Activated T-cell treated with anti-CD3 and anti-CD28 coated beads, Interleukin-2, amount 50 U/mL, for 24 hours (primary cell): Measurements from ENCODE around the gene MRPS21.
A peak's percentile ranks its signal among the peaks of the same experiment; 100 is the strongest.

Experiments
- DNase-seq: peaks from one replicate; pipeline ENCODE4 v3.0.0-alpha.2; 2020
- H3K27ac Mint-ChIP-seq: 2 replicates; pipeline ENCODE4 v1.8.0; 2020; ENCODE audit warnings: mild to moderate bottlenecking, mixed read lengths
- H3K27me3 Mint-ChIP-seq: 2 replicates; pipeline ENCODE4 v1.8.0; 2020; ENCODE audit warnings: mixed read lengths
- H3K36me3 Mint-ChIP-seq: 2 replicates; pipeline ENCODE4 v1.8.0; 2020; ENCODE audit warnings: low read depth, mixed read lengths
- H3K4me1 Mint-ChIP-seq: 2 replicates; pipeline ENCODE4 v1.8.0; 2020; ENCODE audit warnings: low read depth, mixed read lengths
- H3K4me3 Mint-ChIP-seq: 2 replicates; pipeline ENCODE4 v1.8.0; 2020; ENCODE audit warnings: mild to moderate bottlenecking, moderate library complexity, mixed read lengths
- H3K9me3 Mint-ChIP-seq: 2 replicates; pipeline ENCODE4 v1.8.0; 2020; ENCODE audit warnings: mixed read lengths

Gene MRPS21

DNA sequence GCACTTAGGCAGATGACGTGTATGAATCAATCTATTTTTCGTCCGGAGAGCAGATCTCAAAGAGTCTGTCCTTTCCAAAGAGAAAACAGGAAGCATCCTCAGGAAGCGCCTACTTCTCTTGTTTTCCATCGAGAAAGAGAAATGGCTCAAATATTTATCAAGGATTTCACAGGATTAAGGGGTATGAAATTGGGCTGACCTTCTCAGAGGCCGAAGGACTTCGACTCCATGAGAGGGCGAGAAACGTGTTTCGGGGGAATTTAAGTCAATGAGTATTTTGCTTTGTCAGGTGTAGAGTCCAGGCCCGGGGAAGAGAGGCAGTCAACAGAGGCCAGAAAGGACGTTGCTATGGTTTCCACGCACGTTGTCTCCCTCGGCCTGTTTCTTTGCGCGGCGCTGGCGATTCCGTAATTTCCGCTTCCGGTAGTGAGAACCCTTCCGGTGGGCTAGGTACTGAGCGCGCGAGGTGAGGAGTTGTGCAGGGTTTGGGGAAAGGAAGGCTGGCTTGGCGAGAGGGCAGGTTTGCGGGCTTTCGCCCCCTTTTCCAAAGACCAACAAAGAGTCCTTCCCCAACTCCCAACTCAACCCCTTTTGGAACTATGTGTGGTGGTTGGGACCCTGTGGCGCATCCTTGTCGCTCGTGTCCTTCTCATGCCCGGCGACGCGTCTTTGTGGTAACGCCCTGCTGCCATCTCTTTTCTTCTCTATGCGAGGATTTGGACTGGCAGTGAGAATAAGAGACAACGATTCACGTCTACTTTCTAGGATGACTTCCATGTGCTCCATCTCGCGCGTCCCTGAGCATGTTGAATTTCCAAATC is at the start of gene MRPS21:
Gene MRPS21 (plus strand): TSS at position 429 of the 821 bp plus-strand sequence. CDS start 506 bp downstream, outside the sequence.
- peak; percentile 89 for DNase-seq
- Mint-ChIP-seq H3K27me3 (no peaks in the 10 kb centered on the region), H3K27ac (peak within 1 kb of the TSS; percentile 98)

DNA sequence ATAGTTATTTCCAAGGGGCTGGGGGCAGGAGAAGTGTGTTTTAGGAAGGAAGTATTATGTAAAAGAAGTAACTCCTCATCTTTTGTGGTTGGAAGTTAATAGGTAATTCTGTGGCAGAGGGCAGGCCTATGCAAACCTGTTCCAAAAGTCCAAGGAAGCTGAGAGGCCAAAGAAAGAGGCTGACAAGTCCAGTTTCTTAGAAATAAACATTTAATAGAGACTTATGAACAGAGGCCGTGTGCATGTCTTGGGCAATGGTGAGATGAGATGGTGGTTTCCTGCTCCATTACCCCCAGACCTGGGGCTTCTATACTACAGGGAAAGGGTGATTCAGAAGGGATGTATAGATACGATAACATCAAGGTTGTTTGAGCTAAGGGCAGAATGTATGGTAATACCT is 43.7 kb upstream of the MRPS21 start:
- H3K9me3 Mint-ChIP-seq: no peaks in the 10 kb centered on the region
- no peak for DNase-seq
- no peaks in the 10 kb centered on the region for H3K36me3 Mint-ChIP-seq
- no peak overlapping the region for H3K27ac Mint-ChIP-seq
- peaks cover 7% of the 10 kb centered on the region for H3K27me3 Mint-ChIP-seq
- H3K4me1 Mint-ChIP-seq: no peaks in the 10 kb centered on the region
- H3K4me3 Mint-ChIP-seq: no peak overlapping the region

More for the DNA sequence above, at the start of gene MRPS21:
- H3K36me3 Mint-ChIP-seq: peaks cover 50% of the 10 kb centered on the region
- H3K9me3 Mint-ChIP-seq: no peaks in the 10 kb centered on the region
- H3K4me3 Mint-ChIP-seq: peak within 1 kb of the TSS; percentile 97
- peaks cover 38% of the 10 kb centered on the region for H3K4me1 Mint-ChIP-seq

- H3K27ac Mint-ChIP-seq: no peak overlapping the region
- peaks cover 40% of the 10 kb centered on the region for H3K27me3 Mint-ChIP-seq
- no peak for DNase-seq
- H3K4me3 Mint-ChIP-seq: peak overlapping the region; percentile 71
- H3K4me1 Mint-ChIP-seq: peaks cover 16% of the 10 kb centered on the region
- H3K36me3 Mint-ChIP-seq: no peaks in the 10 kb centered on the region
- no peaks in the 10 kb centered on the region for H3K9me3 Mint-ChIP-seq
Observed at GRCh38 chr1:150256198-150256553, 37.5 kb upstream of the MRPS21 start.

DNA sequence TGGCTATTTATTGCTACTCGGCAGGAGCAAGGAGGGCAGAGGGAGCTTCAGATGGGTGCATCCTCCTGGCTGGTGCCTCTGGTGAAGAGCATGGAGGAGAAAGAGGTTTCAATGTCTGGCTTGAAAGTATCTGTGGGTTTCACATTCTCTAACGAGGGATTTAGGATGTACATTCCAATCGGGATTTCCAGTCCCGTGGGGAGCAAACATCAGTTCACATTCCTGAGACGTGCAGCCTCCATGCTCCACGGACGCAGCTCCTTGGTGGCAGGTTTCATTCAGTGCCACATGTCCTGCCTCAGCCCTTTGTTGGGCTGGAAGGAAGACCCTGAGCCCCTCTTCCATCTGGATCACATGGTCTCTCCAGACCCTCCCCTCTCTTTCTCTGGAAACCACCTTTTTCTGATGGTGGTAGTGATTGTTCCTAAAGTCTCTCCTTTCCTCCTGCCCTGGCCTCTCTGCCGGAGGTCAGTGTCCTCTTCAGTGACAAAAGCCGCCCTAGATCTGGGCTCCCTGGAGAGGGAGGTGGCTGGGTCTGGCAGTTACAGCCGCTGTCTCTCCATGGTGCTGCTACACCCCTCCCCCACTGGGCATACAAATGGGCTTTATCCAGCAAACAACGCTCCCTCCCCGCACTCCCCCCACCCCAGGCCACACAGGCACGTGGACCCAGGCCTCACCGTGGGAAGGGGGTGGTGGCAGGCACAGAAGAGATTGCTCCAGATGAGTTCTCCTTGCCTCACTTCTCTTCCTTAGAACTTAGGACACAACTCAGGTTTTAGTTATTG is 36.9 kb upstream of the MRPS21 start:
- H3K27me3 Mint-ChIP-seq: peaks cover 40% of the 10 kb centered on the region
- H3K27ac Mint-ChIP-seq: no peak overlapping the region
- no peaks in the 10 kb centered on the region for H3K9me3 Mint-ChIP-seq
- H3K36me3 Mint-ChIP-seq: no peaks in the 10 kb centered on the region
- DNase-seq: no peak
- no peak overlapping the region for H3K4me3 Mint-ChIP-seq
- H3K4me1 Mint-ChIP-seq: peaks cover 16% of the 10 kb centered on the region

- no peak for DNase-seq
- Mint-ChIP-seq H3K27me3 (peaks cover 40% of the 10 kb centered on the region), H3K4me1 (peaks cover 16% of the 10 kb centered on the region), H3K4me3 (no peak within 1 kb of the TSS), H3K36me3 (no peaks in the 10 kb centered on the region), H3K27ac (no peak within 1 kb of the TSS), H3K9me3 (no peaks in the 10 kb centered on the region)
Observed at GRCh38 chr1:150257624-150258585, 35.8 kb upstream of the MRPS21 start, which contains the start of gene CA14. CA14 (plus strand) TSS chr1:150257774; CDS start chr1:150258129, 355 bp downstream.

- no peaks in the 10 kb centered on the region for H3K9me3 Mint-ChIP-seq
- peaks cover 33% of the 10 kb centered on the region for H3K27me3 Mint-ChIP-seq
- H3K27ac Mint-ChIP-seq: no peak overlapping the region
- H3K36me3 Mint-ChIP-seq: no peaks in the 10 kb centered on the region
- H3K4me1 Mint-ChIP-seq: peaks cover 16% of the 10 kb centered on the region
- no peak overlapping the region for H3K4me3 Mint-ChIP-seq
- no peak for DNase-seq
Observed at GRCh38 chr1:150259217-150259616, 34.4 kb upstream of the MRPS21 start.

GRCh38 chr1:150259758-150260669 is 33.6 kb upstream of the MRPS21 start:
- Mint-ChIP-seq H3K4me3 (no peak overlapping the region), H3K36me3 (peaks cover 7% of the 10 kb centered on the region), H3K4me1 (peaks cover 16% of the 10 kb centered on the region), H3K27me3 (peaks cover 33% of the 10 kb centered on the region), H3K9me3 (no peaks in the 10 kb centered on the region), H3K27ac (no peak overlapping the region)
- no peak for DNase-seq

DNA sequence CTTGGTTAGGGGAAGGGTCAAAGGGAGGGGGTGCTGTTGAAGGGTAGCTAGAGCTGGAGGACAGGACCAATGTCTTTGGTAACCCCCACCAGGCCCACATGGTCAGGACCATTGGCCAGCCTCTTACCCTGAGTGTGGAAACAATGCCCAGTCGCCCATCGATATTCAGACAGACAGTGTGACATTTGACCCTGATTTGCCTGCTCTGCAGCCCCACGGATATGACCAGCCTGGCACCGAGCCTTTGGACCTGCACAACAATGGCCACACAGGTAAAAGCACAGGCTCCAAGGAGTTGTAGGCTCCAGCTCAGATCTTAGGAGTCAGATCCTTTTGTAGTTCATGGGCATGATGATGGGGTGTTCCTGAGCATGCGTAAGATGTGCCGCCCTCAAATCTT is 32.3 kb upstream of the MRPS21 start:
- Mint-ChIP-seq H3K9me3 (no peaks in the 10 kb centered on the region), H3K36me3 (peaks cover 20% of the 10 kb centered on the region), H3K27me3 (peaks cover 28% of the 10 kb centered on the region), H3K4me1 (peaks cover 8% of the 10 kb centered on the region), H3K27ac (no peak overlapping the region), H3K4me3 (no peak overlapping the region)
- no peak for DNase-seq

GRCh38 chr1:150262388-150263320 is 31.0 kb upstream of the MRPS21 start:
- Mint-ChIP-seq H3K9me3 (no peaks in the 10 kb centered on the region), H3K4me1 (peaks cover 15% of the 10 kb centered on the region), H3K36me3 (peaks cover 33% of the 10 kb centered on the region), H3K27me3 (peaks cover 15% of the 10 kb centered on the region), H3K27ac (peak overlapping the region; percentile 52), H3K4me3 (no peak overlapping the region)
- no peak for DNase-seq

- Mint-ChIP-seq H3K9me3 (no peaks in the 10 kb centered on the region), H3K27me3 (peaks cover 7% of the 10 kb centered on the region), H3K4me3 (no peak overlapping the region), H3K27ac (no peak overlapping the region), H3K4me1 (peaks cover 21% of the 10 kb centered on the region), H3K36me3 (peaks cover 42% of the 10 kb centered on the region)
- no peak for DNase-seq
Observed at GRCh38 chr1:150263549-150263948, 30.1 kb upstream of the MRPS21 start.

DNA sequence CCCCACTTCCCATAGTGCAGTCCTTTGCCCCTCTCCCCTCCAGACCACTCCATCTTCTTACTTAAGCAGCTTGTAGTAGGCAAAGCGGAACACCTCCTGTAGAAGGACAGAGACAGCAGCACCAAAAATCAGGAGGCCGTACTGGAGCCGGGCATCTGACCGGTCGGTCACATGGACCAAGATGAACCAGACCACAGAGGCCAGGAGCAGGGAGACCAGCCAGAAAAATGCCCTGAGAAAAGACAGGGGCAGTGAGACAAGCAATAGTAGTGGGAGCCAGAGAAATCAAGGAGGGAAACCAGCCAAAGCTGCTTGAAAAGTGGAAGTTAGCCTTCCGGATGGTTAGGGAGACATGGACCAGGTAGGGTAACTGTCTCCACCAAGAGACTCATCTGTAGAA is 25.8 kb upstream of the MRPS21 start:
- peaks cover 31% of the 10 kb centered on the region for H3K4me1 Mint-ChIP-seq
- H3K27me3 Mint-ChIP-seq: no peaks in the 10 kb centered on the region

GRCh38 chr1:150268340-150268704 is 25.3 kb upstream of the MRPS21 start:
- Mint-ChIP-seq H3K36me3 (peaks cover 46% of the 10 kb centered on the region), H3K27ac (peak overlapping the region; percentile 98), H3K4me1 (peaks cover 31% of the 10 kb centered on the region), H3K27me3 (no peaks in the 10 kb centered on the region), H3K9me3 (no peaks in the 10 kb centered on the region), H3K4me3 (peak overlapping the region; percentile 97)
- no peak for DNase-seq

More for the DNA sequence above, 25.8 kb upstream of the MRPS21 start:
- H3K27ac Mint-ChIP-seq: peak overlapping the region; percentile 98
- peak overlapping the region; percentile 97 for H3K4me3 Mint-ChIP-seq
- H3K9me3 Mint-ChIP-seq: no peaks in the 10 kb centered on the region
- H3K36me3 Mint-ChIP-seq: peaks cover 46% of the 10 kb centered on the region
- DNase-seq: no peak
